ENCODE data around the gene DOCK10. TPM values are rescaled to one million over a fixed set of nuclear protein-coding genes. Genes with fewer than 3 reads are reported as not detected.
A peak's percentile ranks its signal among the peaks of the same experiment; 100 is the strongest.

Gene DOCK10
- total RNA-seq, 2 experiments from 2014 or later, result 223 to 239 TPM

DNA sequence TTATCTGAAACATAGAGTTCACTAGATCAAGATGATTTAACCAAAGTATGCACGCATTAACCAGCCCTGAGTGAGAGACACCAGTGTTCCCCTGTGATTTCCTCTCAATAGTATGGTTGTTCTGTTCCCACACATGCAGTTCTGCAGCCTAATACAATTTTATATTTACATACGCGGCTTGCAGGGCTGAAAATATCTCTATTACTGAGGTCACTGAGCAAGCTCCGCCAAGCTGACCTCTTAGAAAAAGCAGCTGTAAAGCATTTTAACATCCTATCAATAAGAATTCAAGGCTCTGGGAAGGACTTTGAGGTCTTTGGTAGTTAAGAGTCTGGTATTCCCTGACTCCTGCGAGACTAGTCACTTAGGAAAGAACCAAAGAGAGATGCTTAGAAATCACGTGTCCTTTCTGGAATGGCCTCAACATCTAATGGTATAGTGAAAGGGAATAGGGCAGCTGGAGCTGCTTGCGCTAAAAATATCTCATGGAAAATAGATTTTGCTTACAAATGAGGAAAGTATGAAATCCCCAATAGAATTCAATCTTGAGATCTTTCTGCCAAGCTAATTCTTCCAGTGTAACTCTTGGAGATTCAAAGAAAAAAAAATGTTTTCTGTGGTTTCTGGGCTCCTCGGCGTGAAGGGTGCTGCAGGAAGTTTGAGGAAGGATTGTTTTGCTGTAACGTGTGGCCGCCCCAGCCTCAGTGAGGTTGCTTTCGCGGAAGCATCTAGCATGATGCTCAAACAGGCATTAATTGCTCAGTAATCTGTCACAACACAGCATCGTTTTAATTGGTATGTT is 59.2 kb downstream of the DOCK10 start:
- no peaks in the 10 kb centered on the region for H3K27me3 Mint-ChIP-seq
- H3K9me3 Mint-ChIP-seq, result no peaks in the 10 kb centered on the region
- DNase-seq, result peak; percentile 57
- H3K36me3 Mint-ChIP-seq (ENCODE audit: low read depth), result peaks cover 50% of the 10 kb centered on the region
- H3K4me3 Mint-ChIP-seq, result peak overlapping the region; percentile 22
- ChIA-PET CTCF (interaction anchor here (1.0 to 1.9 kb wide), 6 partner anchors 18 to 60 kb away, joined by 3 to 6 read pairs (median 4); no protein-coding TSS in a partner anchor), POLR2A (interaction anchor here (1.0 to 6.9 kb wide), 7 partner anchors 13 to 56 kb away, joined by 3 to 69 read pairs (median 4); no protein-coding TSS in a partner anchor)
- H3K4me1 Mint-ChIP-seq, result peaks cover 69% of the 10 kb centered on the region
- peak overlapping the region; percentile 85 for H3K27ac Mint-ChIP-seq

DNA sequence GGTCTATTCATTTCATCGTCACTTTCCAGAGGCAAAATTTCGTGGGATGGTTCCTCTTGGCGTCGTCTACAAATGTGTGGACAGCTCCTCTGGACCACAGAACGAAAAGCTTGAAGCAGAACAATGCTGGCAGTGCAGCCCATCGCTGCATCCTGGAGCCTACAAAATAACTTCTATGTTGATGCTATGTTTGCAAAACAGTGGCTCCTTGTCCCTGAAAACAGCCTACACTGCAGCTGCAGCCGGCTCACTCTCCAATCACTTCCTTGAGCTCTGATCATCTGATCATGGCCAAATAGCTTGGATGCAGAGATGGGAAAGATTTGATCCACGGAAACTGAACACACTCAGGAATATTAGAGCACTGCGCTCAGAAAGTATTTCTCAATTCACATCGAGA is 60.0 kb downstream of the DOCK10 start:
- CTCF ChIA-PET, result interaction anchor here (1.0 to 1.5 kb wide), 5 partner anchors 19 to 59 kb away, joined by 3 to 6 read pairs (median 4); no protein-coding TSS in a partner anchor
- no peak for DNase-seq
- peaks cover 54% of the 10 kb centered on the region for H3K36me3 Mint-ChIP-seq (ENCODE audit: low read depth)
- H3K4me3 Mint-ChIP-seq, result no peak overlapping the region
- H3K4me1 Mint-ChIP-seq, result peaks cover 66% of the 10 kb centered on the region
- POLR2A ChIA-PET, result interaction anchor here (0.8 to 6.9 kb wide), 8 partner anchors 14 to 56 kb away, joined by 3 to 69 read pairs (median 4); no protein-coding TSS in a partner anchor
- no peaks in the 10 kb centered on the region for H3K9me3 Mint-ChIP-seq
- no peak overlapping the region for H3K27ac Mint-ChIP-seq
- no peaks in the 10 kb centered on the region for H3K27me3 Mint-ChIP-seq

DNA sequence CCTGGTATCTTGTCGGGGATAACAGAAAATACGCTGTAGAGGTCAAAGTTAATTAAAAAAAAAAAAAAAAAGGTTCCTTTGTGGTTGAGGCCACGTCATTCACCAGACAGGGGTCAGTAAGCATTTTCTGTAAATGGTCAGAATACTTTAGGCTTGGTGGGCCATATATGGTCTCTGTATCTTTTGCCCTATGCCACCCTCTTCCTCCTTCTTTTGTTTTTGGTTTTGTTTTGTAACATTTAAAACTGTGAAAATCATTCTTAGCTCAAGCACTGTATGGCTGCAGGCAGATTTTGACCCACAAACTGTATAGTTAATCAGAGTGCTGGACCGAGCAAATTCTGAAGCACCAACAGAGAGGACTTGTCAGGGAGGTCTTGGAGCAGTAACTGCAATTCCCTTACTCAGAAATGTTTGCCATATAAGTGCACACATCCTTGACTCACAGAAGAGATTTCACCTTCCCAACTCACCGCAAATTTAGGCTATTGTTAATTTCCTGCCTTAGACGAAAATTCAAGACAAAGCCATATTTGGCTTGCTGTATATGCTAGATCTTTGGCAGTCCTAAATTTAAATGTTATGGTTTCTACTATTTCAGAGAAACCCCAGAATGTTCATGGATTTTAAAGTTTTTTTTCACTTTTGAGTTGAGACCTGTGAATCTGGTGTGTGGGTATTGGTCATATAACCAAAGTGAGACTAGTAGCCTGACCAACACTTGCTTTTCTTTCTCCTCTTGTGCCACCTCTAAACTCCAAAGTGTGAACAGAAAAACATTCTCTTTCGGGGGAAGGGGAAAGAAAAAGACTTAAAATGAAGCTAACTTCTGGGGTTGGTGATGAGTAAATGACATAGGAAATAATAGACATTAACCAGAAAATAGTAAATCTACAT is 65.4 kb downstream of the DOCK10 start:
- DNase-seq, result no peak
- no peak overlapping the region for H3K4me3 Mint-ChIP-seq
- peaks cover 33% of the 10 kb centered on the region for H3K36me3 Mint-ChIP-seq (ENCODE audit: low read depth)
- no peaks in the 10 kb centered on the region for H3K27me3 Mint-ChIP-seq
- peak overlapping the region; percentile 17 for H3K27ac Mint-ChIP-seq
- ChIA-PET CTCF (interaction anchor here (0.7 kb wide), 1 partner anchor 67 kb away, joined by 3 read pairs; no protein-coding TSS in a partner anchor), POLR2A (interaction anchor here (1.6 kb wide), 1 partner anchor 30 kb away, joined by 4 read pairs; no protein-coding TSS in a partner anchor)
- H3K4me1 Mint-ChIP-seq, result peaks cover 47% of the 10 kb centered on the region
- no peaks in the 10 kb centered on the region for H3K9me3 Mint-ChIP-seq

DNA sequence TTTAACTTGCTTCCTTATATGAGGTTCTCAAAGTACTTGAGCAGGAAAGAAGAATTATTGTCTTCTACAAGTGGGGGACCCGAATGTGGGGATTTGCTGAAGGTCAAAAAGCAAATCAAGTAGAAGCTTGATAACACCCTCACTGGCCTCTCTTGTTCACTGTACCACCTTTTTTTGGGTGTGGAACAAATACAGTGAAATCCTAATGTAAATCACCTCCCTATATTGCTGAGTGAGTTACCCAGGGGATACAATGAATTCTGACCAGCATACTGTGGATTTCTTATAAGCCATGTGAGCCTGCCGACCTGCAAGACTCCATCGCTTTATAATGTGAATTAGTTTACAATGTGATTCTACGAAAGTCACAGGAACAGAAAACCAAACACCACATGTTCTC is 66.5 kb downstream of the DOCK10 start:
- Mint-ChIP-seq H3K4me1 (peaks cover 51% of the 10 kb centered on the region), H3K4me3 (no peak overlapping the region)

DNA sequence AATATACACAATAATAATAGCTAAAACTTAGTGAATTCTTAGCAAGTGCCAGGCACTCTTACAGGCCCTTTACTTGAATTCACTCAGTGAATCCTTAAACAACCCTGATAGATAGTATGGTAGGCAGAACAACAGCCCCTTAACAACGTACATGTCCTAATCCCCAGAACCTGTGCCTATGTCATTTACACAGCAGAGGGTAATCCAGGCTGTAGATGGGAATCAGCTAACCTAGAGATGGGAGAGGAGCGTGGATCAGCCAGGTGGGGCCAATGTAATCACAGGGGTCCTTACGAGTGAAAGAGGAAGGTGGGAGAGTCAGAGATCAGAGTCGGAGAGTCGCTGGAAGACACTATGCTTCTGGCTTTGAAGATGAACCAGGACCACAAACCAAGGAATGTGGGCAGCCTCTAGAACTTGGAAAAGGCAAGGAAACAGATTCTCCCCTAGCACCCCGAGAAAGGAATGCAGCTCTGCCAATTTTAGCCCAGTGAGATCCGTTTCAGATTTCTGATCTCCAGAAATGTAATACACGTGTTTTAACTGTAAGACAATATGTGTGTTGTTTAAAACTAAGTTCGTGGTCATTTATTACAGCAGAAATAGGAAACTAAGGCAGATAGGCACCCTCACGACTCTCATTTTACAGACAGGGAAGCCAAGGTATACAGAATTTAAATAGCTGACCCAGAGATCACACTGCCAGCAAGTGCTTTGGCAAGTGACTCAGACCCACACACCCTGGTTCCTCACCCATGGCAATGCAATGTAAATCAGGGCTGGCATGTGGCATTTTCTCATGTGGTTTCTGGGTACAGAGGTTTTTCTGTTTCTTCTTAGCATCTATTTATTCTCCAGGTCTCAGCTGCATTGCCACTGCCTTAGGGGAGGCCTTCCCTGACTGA is 68.9 kb downstream of the DOCK10 start:
- POLR2A ChIA-PET, result interaction anchor here (0.9 to 1.6 kb wide), 3 partner anchors 11 to 68 kb away, joined by 3 read pairs; no protein-coding TSS in a partner anchor
- Mint-ChIP-seq H3K9me3 (no peaks in the 10 kb centered on the region), H3K36me3 (ENCODE audit: low read depth) (peaks cover 22% of the 10 kb centered on the region), H3K4me1 (peaks cover 70% of the 10 kb centered on the region), H3K4me3 (no peak overlapping the region), H3K27me3 (no peaks in the 10 kb centered on the region), H3K27ac (peak overlapping the region; percentile 58)
- no peak for DNase-seq
- CTCF ChIA-PET, result interaction anchor here (0.7 kb wide), 1 partner anchor 29 kb away, joined by 4 read pairs; no protein-coding TSS in a partner anchor

More for the DNA sequence above, 66.5 kb downstream of the DOCK10 start:
- no peak for DNase-seq
- no peak overlapping the region for H3K27ac Mint-ChIP-seq
- POLR2A ChIA-PET, result no interaction called here
- peaks cover 26% of the 10 kb centered on the region for H3K36me3 Mint-ChIP-seq (ENCODE audit: low read depth)
- H3K27me3 Mint-ChIP-seq, result no peaks in the 10 kb centered on the region
- CTCF ChIA-PET, result interaction anchor here (1.8 kb wide), 1 partner anchor 26 kb away, joined by 6 read pairs; no protein-coding TSS in a partner anchor
- H3K9me3 Mint-ChIP-seq, result no peaks in the 10 kb centered on the region

DNA sequence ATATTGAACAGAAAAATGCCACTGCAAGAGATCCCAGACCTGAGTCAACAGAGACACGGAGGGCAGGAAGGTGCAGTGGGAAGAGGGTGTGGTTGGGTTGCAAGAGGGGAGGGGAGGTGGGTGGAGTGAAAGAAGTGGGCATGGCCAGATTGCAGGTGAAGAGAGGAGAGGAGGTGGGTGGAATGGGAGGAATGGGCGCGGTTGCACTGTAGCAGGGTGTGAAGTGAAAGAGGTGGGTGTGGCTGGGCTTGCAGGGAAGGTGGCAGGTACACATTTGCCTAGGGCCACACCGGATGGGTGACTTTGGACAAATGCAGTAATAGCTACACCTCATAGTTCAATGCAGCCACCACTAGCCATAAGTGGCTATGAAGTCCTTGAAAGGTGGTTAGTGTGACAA is 71.1 kb downstream of the DOCK10 start:
- POLR2A ChIA-PET, result interaction anchor here (1.5 kb wide), 1 partner anchor 17 kb away, joined by 3 read pairs; no protein-coding TSS in a partner anchor
- no peak overlapping the region for H3K4me3 Mint-ChIP-seq
- H3K27me3 Mint-ChIP-seq, result no peaks in the 10 kb centered on the region
- no peak for DNase-seq
- H3K9me3 Mint-ChIP-seq, result no peaks in the 10 kb centered on the region
- H3K27ac Mint-ChIP-seq, result peak overlapping the region; percentile 30
- peaks cover 18% of the 10 kb centered on the region for H3K36me3 Mint-ChIP-seq (ENCODE audit: low read depth)
- CTCF ChIA-PET, result interaction anchor here (0.9 to 1.2 kb wide), 3 partner anchors 18 to 44 kb away, joined by 3 to 5 read pairs (median 4); no protein-coding TSS in a partner anchor
- peaks cover 65% of the 10 kb centered on the region for H3K4me1 Mint-ChIP-seq

DNA sequence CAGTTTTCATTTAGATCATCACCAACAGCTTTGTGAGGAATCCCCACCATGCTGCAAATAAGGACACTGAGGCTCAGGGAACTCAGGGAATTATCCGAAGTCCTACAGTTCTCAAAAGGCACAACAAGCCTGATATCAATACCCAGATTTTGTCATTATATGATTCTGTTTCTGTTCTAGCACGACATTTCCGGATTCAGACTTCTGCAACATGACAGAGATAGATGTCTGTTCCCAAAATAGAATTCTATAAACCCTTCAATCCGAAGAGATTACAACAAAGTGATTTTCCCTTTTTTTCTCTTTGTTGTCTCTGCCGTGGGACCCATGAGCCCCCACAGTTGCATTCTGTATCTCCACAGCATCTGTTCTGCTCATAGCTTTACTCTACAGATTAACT is 72.0 kb downstream of the DOCK10 start:
- Mint-ChIP-seq H3K4me3 (no peak overlapping the region), H3K4me1 (peaks cover 60% of the 10 kb centered on the region), H3K36me3 (ENCODE audit: low read depth) (peaks cover 17% of the 10 kb centered on the region), H3K27me3 (no peaks in the 10 kb centered on the region), H3K27ac (no peak overlapping the region), H3K9me3 (no peaks in the 10 kb centered on the region)
- no peak for DNase-seq
- ChIA-PET CTCF (interaction anchor here (0.9 to 1.2 kb wide), 3 partner anchors 17 to 43 kb away, joined by 3 to 5 read pairs (median 4); no protein-coding TSS in a partner anchor), POLR2A (interaction anchor here (1.5 kb wide), 1 partner anchor 18 kb away, joined by 3 read pairs; no protein-coding TSS in a partner anchor)

DNA sequence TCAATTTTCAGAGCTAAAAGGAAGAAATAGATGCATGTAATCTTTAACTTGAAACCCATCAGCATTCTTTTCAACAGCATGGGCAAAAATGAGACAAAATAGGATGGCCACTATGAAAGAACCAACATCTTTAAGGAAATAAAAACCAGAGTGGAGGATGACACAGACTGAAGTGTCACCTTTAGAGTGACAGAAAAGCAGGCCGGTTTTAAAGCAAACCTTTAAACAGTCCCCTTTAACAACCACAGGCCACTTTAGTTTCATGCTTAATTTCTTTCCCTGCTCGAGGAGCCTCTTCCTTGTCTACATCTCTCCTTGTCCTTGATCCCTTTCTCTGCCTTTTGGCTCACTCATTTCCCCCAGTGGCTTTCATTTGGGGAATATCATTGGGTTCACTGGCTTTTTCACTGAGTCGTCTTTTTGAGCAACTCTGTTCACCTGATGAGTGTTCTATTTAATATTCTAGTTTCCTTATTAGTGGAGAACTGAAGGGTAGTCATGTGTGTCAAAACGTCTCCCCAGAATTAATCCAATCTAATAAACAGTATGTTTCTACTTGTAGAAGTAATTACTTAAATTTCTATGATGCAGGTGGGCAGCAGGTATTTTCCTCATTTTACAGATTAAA is 72.5 kb downstream of the DOCK10 start:
- H3K36me3 Mint-ChIP-seq (ENCODE audit: low read depth), result peaks cover 16% of the 10 kb centered on the region
- peaks cover 58% of the 10 kb centered on the region for H3K4me1 Mint-ChIP-seq
- H3K9me3 Mint-ChIP-seq, result no peaks in the 10 kb centered on the region

DNA sequence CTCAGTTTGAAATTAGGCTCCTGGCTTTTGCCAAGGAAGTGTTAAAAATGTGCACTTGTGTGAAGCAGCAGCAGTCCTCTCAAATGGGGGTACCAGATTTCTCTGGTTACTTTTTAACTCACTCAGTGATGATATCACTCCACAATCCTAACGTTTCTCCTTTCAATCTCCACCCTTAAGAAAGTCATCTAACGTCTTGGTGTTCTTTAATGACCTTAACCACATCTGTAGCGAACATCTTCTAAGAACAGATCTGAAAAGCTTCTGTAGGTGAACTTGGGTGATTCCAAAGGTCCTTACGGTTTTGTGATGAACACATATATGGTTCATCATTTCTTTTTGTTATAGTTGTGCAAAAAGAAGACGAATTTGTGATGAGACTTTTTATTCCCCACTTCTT is 73.2 kb downstream of the DOCK10 start:
- no peak for DNase-seq
- H3K36me3 Mint-ChIP-seq (ENCODE audit: low read depth), result peaks cover 21% of the 10 kb centered on the region
- POLR2A ChIA-PET, result interaction anchor here (1.0 to 1.1 kb wide), 2 partner anchors 25 to 30 kb away, joined by 3 read pairs; no protein-coding TSS in a partner anchor
- H3K27ac Mint-ChIP-seq, result no peak overlapping the region
- H3K4me1 Mint-ChIP-seq, result peaks cover 55% of the 10 kb centered on the region
- H3K27me3 Mint-ChIP-seq, result no peaks in the 10 kb centered on the region
- H3K9me3 Mint-ChIP-seq, result no peaks in the 10 kb centered on the region
- CTCF ChIA-PET, result no interaction called here
- no peak overlapping the region for H3K4me3 Mint-ChIP-seq

More for the DNA sequence above, 72.5 kb downstream of the DOCK10 start:
- Mint-ChIP-seq H3K4me3 (no peak overlapping the region), H3K27ac (no peak overlapping the region), H3K27me3 (no peaks in the 10 kb centered on the region)
- POLR2A ChIA-PET, result no interaction called here
- DNase-seq, result no peak
- CTCF ChIA-PET, result no interaction called here

DNA sequence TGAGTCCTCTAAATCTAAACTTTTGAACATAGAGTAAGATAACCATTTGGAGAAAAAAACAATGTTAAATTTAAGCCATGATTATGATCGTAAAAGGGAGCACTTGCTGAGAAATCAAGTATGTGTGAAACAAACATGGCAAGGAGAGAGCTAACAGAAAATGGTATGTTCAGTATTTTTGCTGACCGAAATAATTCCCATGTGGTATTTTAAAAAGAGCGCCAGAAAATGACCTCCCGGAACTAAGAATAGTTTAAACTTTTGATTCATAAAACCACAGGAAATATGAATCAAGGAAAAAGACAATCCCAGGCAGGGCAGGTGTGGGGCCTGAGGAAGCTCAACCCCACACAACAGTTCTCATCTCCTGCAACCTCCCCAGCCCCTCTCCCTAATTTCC is 74.2 kb downstream of the DOCK10 start:
- H3K27ac Mint-ChIP-seq, result no peak overlapping the region
- H3K27me3 Mint-ChIP-seq, result no peaks in the 10 kb centered on the region
- ChIA-PET CTCF (interaction anchor here (0.8 kb wide), 1 partner anchor 34 kb away, joined by 3 read pairs; no protein-coding TSS in a partner anchor), POLR2A (interaction anchor here (0.7 to 1.1 kb wide), 3 partner anchors 21 to 29 kb away, joined by 3 read pairs; no protein-coding TSS in a partner anchor)
- H3K9me3 Mint-ChIP-seq, result no peaks in the 10 kb centered on the region
- no peak overlapping the region for H3K4me3 Mint-ChIP-seq
- H3K36me3 Mint-ChIP-seq (ENCODE audit: low read depth), result peaks cover 22% of the 10 kb centered on the region
- no peak for DNase-seq
- H3K4me1 Mint-ChIP-seq, result peaks cover 45% of the 10 kb centered on the region

DNA sequence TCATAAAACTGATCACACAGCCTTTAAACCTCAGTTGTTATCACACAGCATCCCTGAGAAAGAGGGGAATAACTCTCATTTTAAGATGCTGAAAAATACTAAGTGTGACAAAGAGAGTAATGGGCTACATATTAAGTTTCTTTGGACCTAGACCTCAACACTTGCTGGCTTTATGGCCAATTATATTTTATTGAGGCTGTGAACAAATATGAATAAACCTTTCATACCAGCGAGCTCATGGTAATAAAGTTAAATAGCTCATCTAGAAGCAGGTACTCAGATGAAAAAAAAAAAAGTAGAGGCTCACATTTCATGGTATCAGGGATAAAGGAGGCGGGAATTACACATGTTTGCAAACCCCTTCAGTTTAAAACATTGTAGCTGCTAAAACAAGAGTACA is 75.7 kb downstream of the DOCK10 start:
- POLR2A ChIA-PET, result no interaction called here
- H3K36me3 Mint-ChIP-seq (ENCODE audit: low read depth), result peaks cover 35% of the 10 kb centered on the region
- H3K27ac Mint-ChIP-seq, result no peak overlapping the region
- H3K9me3 Mint-ChIP-seq, result peaks cover 2% of the 10 kb centered on the region
- no peaks in the 10 kb centered on the region for H3K27me3 Mint-ChIP-seq
- H3K4me3 Mint-ChIP-seq, result no peak overlapping the region
- DNase-seq, result no peak
- peaks cover 49% of the 10 kb centered on the region for H3K4me1 Mint-ChIP-seq
- CTCF ChIA-PET, result no interaction called here

Measured in activated CD4-positive, alpha-beta memory T cell treated with anti-CD3 and anti-CD28 coated beads, Interleukin-2, amount 10 ng/mL, durations not matched to agents 7 days and 5 days (primary cell).